Stimulated activated CD8-positive, alpha-beta memory T cell treated with anti-CD3 and anti-CD28 coated beads, Interleukin-2, amount 100 ng/mL, for 48 hours (primary cell): ENCODE results near the gene AAGAB.
"Not testable (repeated sequence)": the region's sequence is repeated elsewhere in the genome, so short reads cannot be mapped to it uniquely, and the experiment has no call there.

ENCODE experiments used
- DNase-seq, 2 donors: peaks; one replicate each; pipeline ENCODE4 v3.0.0-alpha.2; 2020; ENCODE audit warnings: low read depth in 2 of 2

The AAGAB gene

DNA sequence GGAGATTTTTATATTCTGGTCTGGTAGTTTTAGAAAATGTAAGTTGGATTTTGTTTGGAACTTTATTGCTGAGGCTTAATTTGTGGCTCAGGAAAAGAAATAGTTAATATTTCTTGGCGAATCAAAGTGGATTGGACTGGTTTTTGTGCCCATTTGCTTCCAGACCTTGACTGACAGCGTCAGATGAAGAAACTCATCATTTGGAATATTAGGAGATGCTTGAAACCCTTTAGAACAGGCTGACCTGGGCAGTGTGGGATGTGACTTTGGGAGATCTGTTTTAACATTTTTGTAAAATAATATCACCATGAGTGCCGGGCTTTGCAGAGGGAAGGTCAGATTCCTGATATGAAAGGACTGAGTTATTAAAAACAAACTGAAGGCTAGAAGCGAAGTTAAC lies 83.0 kb downstream of the AAGAB start:
- no peak for DNase-seq

DNA sequence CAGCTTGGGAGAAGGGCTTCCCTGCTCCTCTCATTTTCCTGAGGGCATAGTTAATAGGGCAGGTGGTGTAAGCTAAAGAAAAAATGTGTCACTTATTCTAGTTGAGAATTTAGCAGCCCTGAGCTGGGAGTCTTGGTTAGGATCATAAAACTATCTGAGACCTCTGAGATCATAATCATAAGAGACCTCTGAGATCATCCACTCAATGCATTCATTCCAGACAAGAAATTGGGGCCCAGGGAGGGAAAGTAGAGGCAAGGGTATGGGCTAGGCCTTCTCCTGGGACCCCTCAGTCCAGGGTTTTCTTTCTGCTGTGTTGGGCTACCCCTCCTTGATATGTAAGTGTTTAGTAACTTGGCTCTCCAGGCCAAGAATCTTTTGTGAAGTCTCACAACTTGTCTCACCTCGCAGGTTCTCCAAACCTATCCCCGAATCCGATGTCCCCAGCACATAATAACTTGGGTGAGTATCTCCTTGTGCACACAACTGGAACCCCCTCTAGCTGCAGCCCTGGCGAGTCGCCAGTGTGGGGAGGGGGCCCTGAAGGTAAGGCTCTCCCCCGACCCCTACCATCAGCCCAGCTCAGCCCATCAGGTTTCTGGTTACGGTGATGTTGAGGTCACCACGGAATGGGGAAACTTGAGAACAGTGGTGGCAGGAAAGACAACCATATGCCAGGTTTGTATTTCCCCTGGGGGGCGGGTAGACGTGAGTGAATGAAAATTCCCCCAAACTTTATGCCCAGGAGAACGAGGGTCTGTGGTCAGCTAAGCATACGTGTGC lies 84.1 kb downstream of the AAGAB start:
- DNase-seq = no peak

DNA sequence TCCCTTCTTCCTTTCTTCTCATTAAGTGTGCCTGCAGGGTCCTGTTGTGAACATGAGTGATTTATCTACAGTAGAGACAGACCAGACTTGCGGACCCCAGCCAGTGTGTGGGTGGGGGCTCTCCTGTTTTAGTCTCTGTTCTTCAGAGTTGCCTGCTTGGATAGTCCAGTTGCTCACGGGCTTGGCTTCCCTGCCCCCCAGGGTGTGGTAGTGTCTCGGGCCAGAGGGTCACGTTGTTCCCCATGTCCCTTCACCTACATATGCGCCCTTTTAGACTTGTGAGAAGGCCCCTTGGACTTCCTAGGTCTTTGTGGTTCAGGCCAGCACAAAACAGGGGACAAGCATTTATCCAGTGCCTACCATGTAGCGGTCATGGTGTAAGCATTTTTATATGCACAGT lies 85.8 kb downstream of the AAGAB start:
- no peak for DNase-seq

DNA sequence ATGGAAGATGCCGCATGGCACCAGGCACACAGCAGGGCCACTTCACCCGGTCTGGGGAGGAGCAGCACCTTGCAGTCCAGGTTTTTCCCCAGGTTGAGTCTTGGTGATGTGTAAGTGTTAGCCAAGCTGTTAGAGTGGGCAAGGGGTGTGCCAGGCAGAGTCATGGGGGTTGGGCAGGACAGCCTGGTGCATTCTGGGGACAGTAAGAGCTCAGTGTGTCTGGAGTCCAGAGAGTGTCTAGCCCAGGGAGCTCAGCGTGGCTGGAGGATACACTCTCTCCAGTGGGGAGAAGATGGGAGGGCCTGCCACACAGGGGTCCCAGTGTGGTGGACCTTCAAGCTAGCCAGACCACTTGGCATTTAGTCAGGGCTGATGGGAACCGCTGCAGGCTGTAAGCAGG lies 87.4 kb downstream of the AAGAB start:
- no peak for DNase-seq

DNA sequence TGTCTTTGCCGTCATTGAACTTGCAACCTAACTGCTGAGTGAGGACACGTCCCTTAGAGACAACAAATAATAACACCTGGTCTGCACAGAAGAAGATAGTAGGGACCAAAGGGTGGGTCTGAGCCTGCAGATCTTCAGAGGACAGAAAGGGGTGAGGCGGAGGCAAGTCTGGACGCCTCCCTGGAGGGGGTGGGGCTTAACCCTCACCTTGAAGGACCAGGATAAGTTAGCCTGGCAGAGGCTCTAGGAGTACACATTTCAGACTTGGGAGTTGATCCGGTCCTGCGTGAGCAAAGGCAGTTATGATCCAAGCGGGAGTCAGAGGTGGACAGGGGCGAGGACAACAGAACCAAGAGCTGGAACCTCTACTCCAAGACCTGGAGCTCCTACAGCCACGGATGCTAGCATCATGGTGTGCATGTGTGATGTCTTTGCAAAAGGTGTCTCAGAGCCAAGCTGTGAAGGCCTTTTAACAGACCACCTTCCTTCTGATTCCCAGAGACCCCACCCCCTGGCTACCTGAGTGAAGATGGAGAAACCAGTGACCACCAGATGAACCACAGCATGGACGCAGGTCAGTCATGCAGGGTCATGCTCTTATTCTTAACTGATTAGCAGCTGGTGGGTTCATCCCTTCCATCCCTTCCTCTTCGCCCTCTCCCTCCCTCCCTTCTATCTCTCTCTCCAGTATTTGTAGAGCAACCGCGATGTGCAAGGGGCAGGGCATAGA lies 88.0 kb downstream of the AAGAB start:
- DNase-seq = no peak

DNA sequence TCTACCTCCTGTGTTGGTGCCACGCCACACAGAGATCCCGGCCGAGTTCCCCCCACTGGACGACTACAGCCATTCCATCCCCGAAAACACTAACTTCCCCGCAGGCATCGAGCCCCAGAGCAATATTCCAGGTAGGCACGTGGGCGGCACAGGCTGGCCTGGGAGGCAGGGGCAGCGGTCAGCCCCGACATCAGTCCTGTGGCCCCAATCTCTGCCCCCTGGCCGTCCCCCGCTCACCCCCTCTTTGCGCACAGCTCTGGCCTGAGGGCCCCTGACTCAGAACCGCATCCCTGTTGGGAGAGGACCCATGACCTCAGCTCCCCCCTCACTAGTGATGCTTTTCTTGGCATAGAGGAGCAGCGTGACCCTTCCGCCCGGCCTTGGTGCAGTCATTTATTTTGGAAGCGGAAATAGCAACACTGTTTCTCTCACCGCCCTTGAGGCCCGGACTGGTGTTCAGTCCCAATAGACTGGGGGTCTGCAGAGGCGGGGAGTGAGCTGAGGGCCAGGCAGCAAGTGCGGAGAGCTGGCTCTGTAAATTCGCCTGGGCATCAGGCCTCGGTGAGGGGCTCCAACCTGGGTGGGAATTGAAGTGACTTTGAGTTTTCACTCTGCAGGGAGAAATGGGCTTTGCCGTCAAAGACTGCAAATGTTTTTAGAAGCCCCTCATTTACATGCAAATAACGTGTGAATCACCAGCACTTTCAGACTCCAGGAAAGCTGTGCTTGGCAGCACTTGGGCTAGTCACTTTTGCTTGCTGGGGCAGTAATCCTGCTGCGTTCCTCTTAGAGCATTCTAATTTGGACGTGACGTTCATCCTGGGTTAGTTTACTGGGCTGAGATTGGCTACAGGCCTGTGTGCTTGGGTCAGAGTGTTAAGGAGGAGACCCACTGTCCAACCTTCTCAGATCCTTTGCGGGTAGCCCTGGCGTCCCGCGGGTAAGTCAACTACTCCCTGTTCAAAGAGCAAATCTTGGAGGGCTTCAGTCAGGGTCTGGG lies 88.9 kb downstream of the AAGAB start:
- DNase-seq = no peak

DNA sequence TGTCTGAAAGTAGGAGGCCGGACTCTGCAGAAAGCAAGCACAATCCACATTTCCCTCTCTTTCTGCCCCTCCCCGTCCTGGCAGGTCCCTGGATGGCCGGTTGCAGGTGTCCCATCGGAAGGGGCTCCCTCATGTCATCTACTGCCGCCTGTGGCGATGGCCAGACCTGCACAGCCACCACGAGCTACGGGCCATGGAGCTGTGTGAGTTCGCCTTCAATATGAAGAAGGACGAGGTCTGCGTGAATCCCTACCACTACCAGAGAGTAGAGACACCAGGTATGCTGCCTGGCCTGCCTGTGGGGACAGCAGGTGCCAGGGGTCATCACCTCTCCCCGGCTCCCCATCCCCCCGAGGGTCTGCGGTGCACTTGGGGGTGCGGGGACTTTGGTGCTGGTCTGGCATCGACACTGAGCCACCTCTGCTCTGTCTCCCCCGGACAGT lies 89.6 kb downstream of the AAGAB start:
- no peak for DNase-seq

DNA sequence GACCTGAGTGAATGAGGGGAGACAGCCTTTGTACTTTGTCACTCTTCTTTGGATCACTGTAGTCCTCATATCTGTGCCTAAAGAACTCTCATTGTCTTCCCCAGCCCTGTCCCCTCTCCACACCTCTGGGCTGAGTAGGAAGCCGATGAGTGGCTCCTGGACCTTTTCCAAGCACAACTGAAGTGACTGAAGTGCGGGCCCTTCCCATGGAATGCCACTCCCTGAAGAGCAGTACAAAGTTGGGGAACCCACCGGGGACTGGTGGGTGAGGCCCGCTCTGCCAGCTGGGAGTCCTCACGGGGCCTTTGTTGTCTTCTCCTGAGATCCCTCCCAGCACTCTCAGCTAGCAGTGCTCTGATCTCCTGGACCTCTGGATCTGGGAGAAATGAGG lies 90.1 kb downstream of the AAGAB start:
- DNase-seq = no peak

DNA sequence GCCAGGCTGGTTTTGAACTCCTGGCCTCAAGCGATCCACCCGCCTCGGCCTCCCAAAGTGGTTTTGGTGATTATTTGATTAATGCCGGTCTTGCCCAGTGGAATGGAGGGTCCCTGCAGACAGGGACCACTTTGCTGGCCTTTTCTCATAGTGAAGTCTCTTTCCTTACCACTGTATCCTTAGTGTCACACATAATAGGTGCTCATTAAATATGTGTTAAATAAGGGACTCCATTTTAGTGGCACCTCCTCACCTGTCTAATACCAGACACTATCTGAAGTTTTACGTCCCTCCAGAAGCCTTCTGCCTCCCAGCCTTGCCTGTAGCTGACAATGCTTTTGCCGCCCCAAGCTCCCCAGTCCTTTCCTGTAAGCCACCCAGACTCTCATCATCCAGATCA lies 91.3 kb downstream of the AAGAB start:
- no peak for DNase-seq

DNA sequence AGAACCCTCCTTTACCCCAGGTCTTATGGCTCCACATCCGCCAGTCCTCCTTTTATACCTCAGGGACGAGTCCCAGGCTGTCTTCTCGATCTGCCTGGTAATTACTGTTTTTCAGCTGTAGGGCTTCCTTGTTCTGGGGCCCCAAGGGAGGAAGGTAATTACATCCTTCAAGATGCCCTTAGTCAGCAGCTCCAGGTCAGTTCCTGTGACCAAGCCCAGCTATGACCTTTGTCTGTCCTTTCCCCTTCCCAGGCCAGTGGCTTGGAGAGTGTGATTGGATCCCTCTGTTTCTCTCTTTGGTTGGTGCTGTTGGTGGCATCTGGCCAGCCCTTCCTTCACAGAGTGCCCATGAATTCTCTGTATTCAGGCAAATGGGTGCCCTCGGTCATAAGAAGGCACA lies 92.6 kb downstream of the AAGAB start:
- no peak for DNase-seq

DNA sequence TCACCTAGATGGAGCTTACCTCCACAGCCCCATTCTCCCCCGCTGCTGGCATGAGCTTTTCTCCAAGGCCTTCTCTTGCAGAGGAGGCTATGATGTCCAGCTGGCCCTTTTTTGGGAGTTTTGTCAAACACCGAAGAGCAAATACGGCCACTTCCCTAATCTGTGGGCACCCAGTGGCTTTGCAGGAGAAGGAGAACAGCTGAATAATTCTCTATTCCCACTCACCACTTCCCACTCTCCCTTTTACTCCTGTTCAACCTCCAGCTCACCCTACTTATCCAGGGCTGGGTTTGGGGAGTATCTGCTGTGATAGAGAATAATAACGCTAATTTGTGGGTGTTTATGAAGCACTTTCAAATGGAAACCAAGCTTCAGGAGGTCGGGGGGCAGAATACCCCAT lies 93.0 kb downstream of the AAGAB start:
- DNase-seq = no peak

DNA sequence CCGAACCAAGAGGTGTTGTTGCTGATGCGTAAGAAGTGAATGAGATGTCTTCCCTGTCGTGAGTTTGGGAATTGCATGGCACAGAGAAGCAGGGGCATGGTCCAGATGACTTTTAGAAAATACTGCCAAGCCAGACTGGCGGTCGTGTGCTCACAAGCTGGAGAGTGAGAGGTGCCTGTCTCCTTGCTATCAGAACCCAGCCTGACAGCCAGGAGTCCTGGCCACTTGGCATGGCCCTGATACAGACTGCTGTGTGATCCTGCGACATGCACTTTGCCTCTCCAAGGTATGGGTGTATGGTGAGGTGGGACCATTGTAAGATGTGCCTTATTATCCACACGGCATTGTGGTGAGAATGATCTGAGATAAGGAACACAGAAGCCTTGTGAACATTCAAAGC lies 96.1 kb downstream of the AAGAB start:
- DNase-seq = no peak

DNA sequence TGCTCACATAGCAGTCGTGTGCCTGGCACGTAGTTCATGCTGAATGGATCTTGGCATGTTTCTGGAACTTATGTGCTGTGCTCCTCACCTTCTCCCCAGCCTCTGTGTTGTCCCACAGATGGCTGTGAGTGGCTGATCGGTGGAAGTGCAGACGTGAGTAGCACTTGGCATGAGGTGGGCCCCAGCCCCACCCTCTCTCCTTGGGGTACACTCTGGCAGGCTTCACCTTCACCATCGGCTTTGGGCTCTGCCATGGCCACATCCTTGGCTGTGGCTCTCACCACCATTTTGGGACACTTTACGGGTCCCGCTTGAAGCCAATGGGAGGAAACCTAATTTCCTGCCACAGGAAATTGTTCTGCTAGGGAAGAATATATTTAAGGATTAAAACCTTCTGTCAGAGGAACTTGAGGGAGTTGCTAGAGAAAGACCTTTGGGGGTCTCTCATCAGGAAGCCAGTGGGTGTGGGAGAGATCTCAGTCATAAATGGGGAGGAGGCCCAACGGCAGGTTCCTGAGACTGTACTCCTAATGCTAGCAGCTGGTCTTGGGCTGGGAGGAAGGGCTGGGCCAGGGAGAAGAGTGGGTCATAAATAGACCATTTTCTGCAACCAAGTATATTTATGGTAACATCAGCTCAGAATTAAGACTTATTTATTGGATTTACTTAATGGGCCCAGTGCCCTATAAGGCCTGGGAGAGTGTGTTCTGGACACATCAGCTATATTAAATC lies 96.8 kb downstream of the AAGAB start:
- DNase-seq = no peak

DNA sequence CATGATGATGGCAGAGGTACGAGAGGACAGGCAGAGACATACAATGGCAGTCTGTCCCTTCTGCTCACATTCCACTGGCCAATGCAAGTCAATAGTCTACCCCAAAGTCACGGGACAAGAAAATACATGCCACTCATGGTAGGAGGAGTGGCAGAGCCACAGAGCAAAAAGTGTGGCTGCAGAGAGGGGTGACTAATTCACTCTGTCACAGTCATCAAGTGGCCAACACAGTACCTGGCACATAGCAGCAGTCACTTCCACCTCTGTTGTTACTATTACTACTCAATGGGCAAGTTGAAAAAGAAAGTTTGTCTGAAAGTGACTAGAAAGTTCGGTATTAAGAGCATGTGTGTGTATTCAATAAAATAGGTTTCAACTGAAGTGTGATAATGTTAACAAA lies 97.6 kb downstream of the AAGAB start:
- no peak for DNase-seq

DNA sequence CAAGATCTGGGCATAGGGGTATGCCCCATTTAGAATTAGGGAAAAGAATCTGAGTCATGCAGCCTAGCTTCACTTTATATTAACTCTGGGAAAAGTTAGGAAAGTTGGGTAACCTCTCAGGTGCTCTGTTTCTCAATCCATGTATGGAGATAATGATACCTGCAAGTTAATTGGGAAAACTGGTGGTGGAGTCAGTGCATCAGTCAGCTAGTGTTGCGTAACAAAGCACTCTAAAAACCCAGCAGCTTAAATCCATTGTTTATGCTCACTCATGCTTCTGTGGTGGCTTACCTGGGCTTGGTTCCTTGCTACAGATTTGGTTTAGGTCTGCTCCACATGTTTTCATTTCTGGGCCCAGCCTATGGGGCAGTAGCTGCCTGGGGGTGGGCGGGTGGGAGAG lies 98.0 kb downstream of the AAGAB start:
- DNase-seq = no peak

DNA sequence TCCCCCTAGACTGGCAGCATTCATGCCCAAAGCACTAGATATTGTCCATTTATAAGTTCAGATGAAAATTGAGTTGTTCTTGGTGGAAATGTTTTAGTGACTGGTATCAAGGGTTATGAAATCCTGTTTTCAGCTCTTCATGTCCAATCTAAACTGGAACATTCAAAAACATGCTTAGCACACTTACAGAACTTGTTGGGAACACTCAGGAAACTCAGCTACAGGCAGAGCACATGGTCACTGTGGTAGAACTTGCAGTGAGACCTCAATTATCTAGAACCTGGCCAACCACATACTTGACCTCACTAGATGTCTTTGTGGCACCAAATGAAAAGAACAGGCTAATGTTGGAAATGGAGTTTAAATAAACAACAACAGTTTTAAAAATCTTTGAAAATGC lies 100.2 kb downstream of the AAGAB start:
- DNase-seq = no peak

DNA sequence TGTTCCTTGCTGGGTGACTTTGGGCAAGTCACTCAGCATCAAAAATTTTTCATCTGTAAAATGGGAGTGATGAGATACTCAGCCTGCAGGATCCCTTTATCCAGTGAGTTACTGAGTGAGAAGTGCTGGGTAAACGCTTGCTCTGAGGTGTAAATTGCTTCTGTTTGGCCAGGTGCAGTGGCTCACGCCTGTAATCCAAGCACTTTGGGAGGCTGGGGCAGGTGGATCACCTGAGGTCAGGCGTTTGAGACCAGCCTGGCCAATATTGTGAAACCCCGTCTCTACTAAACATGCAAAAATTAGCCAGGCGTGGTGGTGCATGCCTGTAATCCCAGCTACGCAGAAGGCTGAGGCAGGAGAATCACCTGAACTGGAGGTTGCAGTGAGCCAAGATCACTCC lies 101.4 kb downstream of the AAGAB start:
- DNase-seq = not testable (repeated sequence)

DNA sequence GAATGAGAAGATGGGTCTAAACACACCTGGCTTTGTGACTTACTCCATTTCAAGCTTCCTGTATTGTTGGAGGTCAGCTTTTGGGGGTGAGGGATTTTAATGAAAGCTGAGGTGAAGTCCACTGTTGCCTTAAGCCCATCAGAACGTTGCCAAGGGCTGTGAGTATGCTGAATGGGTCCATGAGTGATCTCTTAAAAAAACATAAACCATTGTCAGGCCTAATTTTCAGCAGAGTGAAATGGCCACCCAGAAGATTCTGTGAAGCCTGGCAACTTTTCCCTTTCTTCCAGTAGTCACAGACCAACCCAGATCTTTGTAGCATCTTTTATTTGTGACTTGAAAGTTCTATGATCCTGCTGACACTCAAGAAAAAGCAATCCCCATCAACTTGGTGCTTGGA lies 102.0 kb downstream of the AAGAB start:
- no peak for DNase-seq
